Nephron progenitor cell (in vitro differentiated cells): ENCODE data around the gene IQCM.
"Not testable (repeated sequence)": the region's sequence is repeated elsewhere in the genome, so short reads cannot be mapped to it uniquely, and the experiment has no call there.

Experiments
- DNase-seq: peaks from one replicate; pipeline ENCODE4 v3.0.0; 2021
- H3K27ac Mint-ChIP-seq: 2 replicates; pipeline ENCODE4 v1.8.0; 2021; ENCODE audit warnings: mild to moderate bottlenecking, moderate library complexity, mixed read lengths
- H3K27me3 Mint-ChIP-seq: 2 replicates; pipeline ENCODE4 v1.8.0; 2021; ENCODE audit warnings: mild to moderate bottlenecking, low read depth, mixed read lengths; ENCODE audit not compliant: poor library complexity
- H3K36me3 Mint-ChIP-seq: 2 replicates; pipeline ENCODE4 v1.8.0; 2021; ENCODE audit warnings: low read depth, mixed read lengths
- H3K4me1 Mint-ChIP-seq: 2 replicates; pipeline ENCODE4 v1.8.0; 2021; ENCODE audit warnings: mixed read lengths
- H3K4me3 Mint-ChIP-seq: 2 replicates; pipeline ENCODE4 v1.8.0; 2021; ENCODE audit warnings: mild to moderate bottlenecking, moderate library complexity, mixed read lengths
- H3K9me3 Mint-ChIP-seq: 2 replicates; pipeline ENCODE4 v1.8.0; 2021; ENCODE audit warnings: mild to moderate bottlenecking, moderate library complexity, mixed read lengths
- CTCF ChIP-seq: fragments of 200-600 bp; sonication (generic); IDR thresholded peaks from 2 replicates; pipeline ENCODE4 v1.5.0; 2021; ENCODE audit warnings: antibody characterized with exemption

IQCM gene

DNA sequence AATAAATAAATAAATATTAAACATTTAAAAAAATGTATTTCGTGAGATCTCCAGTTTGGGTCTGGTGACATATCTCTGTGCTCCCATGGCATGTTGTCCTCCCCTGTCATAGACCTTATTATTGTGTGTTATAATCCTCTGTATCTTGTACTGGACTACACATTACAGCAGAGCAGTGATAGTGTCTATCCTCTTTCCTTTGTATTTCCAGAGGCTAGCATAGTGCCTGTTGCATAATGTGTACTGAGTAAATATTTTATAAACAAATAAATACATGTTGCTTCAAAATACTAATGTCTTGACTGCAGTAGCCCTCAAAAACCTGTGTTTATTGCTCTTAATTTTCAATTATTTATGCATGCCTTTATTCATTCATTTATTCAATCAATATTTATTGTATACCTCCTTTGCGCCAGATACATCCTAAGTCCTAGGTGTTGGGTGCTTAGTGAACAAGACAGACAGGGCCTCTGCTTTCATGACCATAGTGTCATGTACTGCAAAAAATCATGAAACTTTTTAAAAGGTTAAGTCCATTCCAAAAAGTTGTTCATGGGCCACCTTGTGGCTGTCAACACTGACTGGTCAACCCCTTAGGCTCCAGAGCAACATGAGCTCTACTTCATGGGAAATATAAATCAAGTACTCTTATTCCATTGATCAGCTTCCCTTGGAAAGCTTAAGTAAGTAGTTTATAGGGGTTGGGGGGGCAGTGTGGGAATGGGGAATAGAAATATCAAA is 303.9 kb downstream of the IQCM start:
- TF ChIP-seq CTCF, result no peak
- Mint-ChIP-seq H3K4me1 (no peaks in the 10 kb centered on the region), H3K27me3 (no peaks in the 10 kb centered on the region), H3K27ac (no peak overlapping the region), H3K36me3 (no peaks in the 10 kb centered on the region), H3K9me3 (peaks cover 9% of the 10 kb centered on the region), H3K4me3 (no peak overlapping the region)
- DNase-seq, result no peak

- H3K9me3 Mint-ChIP-seq, H3K36me3 Mint-ChIP-seq, H3K27ac Mint-ChIP-seq, DNase-seq, H3K27me3 Mint-ChIP-seq, H3K4me3 Mint-ChIP-seq, H3K4me1 Mint-ChIP-seq: not testable (repeated sequence)
These were observed 308.3 kb downstream of the IQCM start for GRCh38 chr4:149507309-149507708.

GRCh38 chr4:149500806-149501205 is 314.8 kb downstream of the IQCM start:
- no peak overlapping the region for H3K27ac Mint-ChIP-seq

DNA sequence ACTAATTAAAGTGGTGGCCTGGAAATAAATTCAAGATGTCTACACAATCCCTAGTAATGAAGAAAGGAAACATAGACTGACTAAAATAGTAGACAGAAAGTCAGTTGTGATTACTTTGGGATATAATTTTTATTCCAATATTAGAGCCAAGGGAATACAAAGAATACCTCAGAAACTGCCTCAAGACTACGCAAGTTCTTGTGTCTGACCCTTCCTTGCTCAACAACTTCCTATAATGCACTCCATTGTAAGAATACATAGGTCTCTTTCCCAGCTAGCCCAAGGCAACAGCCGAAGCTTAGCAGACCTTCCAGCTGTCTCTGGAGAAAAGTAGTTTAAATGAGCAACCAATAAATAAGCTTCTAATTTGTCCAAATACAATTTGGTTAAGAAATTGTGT is 315.9 kb downstream of the IQCM start:
- H3K4me1 Mint-ChIP-seq, result no peaks in the 10 kb centered on the region
- DNase-seq, result no peak
- TF ChIP-seq CTCF, result no peak
- H3K36me3 Mint-ChIP-seq, result no peaks in the 10 kb centered on the region
- H3K27me3 Mint-ChIP-seq, result peaks cover 2% of the 10 kb centered on the region
- no peaks in the 10 kb centered on the region for H3K9me3 Mint-ChIP-seq
- no peak overlapping the region for H3K4me3 Mint-ChIP-seq
- no peak overlapping the region for H3K27ac Mint-ChIP-seq

More at GRCh38 chr4:149500806-149501205, 314.8 kb downstream of the IQCM start:
- DNase-seq, result no peak
- H3K4me3 Mint-ChIP-seq, result no peak overlapping the region
- no peaks in the 10 kb centered on the region for H3K4me1 Mint-ChIP-seq
- no peaks in the 10 kb centered on the region for H3K27me3 Mint-ChIP-seq
- TF ChIP-seq CTCF, result no peak
- H3K9me3 Mint-ChIP-seq, result no peaks in the 10 kb centered on the region
- no peaks in the 10 kb centered on the region for H3K36me3 Mint-ChIP-seq

DNA sequence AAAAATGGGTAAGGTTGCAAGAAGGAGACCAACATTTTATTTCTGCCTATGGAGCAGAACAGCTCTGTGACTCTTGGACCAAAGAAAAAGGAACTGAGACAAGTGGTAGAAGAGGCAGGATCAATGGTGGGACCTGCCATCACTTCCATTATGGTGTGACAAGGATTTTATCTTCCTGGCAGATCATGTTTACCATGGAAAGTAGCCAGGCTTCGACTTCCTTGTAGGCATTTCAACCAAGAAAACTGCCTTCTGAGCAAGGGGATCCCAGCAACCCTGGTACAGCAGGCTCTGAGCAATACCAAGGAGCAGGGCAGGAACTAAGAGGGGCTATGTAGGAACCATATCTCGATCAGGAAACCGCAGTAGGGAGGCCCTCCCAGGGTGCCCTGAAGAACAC is 317.4 kb downstream of the IQCM start:
- H3K9me3 Mint-ChIP-seq, result no peaks in the 10 kb centered on the region
- no peak overlapping the region for H3K4me3 Mint-ChIP-seq
- no peak overlapping the region for H3K27ac Mint-ChIP-seq
- no peak for TF ChIP-seq CTCF
- H3K36me3 Mint-ChIP-seq, result no peaks in the 10 kb centered on the region
- no peaks in the 10 kb centered on the region for H3K4me1 Mint-ChIP-seq
- DNase-seq, result no peak
- peaks cover 2% of the 10 kb centered on the region for H3K27me3 Mint-ChIP-seq

- H3K27ac Mint-ChIP-seq, result no peak overlapping the region
These were observed 322.2 kb downstream of the IQCM start for GRCh38 chr4:149493492-149493891.

More at GRCh38 chr4:149493492-149493891, 322.2 kb downstream of the IQCM start:
- H3K9me3 Mint-ChIP-seq, result no peaks in the 10 kb centered on the region
- no peak for TF ChIP-seq CTCF
- peaks cover 2% of the 10 kb centered on the region for H3K27me3 Mint-ChIP-seq
- no peaks in the 10 kb centered on the region for H3K4me1 Mint-ChIP-seq
- no peak overlapping the region for H3K4me3 Mint-ChIP-seq
- no peaks in the 10 kb centered on the region for H3K36me3 Mint-ChIP-seq
- no peak for DNase-seq
